SK-N-SH (cell line): ENCODE data around the gene CMTM8.

Experiments
- EZH2phosphoT487 ChIP-seq: fragments of 200-600 bp; sonication (generic); IDR thresholded peaks from 2 replicates; pipeline ENCODE4 v1.6.1; 2017; ENCODE audit warnings: low read depth, mixed run types, mild to moderate bottlenecking, antibody characterized with exemption, moderate library complexity, borderline replicate concordance
- RCOR1 ChIP-seq: fragments of 150-350 bp; IDR thresholded peaks from 2 replicates; pipeline ENCODE4 v1.6.1; 2017; ENCODE audit warnings: antibody characterized with exemption, low read length
- TAF1 ChIP-seq: IDR thresholded peaks from 2 replicates; pipeline ENCODE4 v1.6.1; 2012; ENCODE audit warnings: low read depth, mild to moderate bottlenecking, low read length, moderate library complexity, borderline replicate concordance
- TF ChIP-seq, protein P1 (sequence below): fragments of 200-600 bp; sonication (generic); IDR thresholded peaks from 2 replicates; pipeline ENCODE4 v1.6.1; 2017; ENCODE audit warnings: antibody characterized with exemption, mild to moderate bottlenecking, moderate library complexity

- TF ChIP-seq TAF1 (no peak), RCOR1 (no peak), EZH2phosphoT487 (no peak)
- TF ChIP-seq, protein P1, sequence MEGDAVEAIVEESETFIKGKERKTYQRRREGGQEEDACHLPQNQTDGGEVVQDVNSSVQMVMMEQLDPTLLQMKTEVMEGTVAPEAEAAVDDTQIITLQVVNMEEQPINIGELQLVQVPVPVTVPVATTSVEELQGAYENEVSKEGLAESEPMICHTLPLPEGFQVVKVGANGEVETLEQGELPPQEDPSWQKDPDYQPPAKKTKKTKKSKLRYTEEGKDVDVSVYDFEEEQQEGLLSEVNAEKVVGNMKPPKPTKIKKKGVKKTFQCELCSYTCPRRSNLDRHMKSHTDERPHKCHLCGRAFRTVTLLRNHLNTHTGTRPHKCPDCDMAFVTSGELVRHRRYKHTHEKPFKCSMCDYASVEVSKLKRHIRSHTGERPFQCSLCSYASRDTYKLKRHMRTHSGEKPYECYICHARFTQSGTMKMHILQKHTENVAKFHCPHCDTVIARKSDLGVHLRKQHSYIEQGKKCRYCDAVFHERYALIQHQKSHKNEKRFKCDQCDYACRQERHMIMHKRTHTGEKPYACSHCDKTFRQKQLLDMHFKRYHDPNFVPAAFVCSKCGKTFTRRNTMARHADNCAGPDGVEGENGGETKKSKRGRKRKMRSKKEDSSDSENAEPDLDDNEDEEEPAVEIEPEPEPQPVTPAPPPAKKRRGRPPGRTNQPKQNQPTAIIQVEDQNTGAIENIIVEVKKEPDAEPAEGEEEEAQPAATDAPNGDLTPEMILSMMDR, result no peak
These were observed 42.4 kb upstream of the CMTM8 start for GRCh38 chr3:32195995-32196540.
